H1 (cell line): ENCODE results near the gene LONP2. TPM values are rescaled to one million over a fixed set of nuclear protein-coding genes. Genes with fewer than 3 reads are reported as not detected.
A peak's percentile ranks its signal among the peaks of the same experiment; 100 is the strongest.

Experiments
- EGR1 ChIP-seq: IDR thresholded peaks from 2 replicates; pipeline ENCODE4 v1.6.1; 2011; ENCODE audit warnings: low read depth, low read length, borderline replicate concordance
- EP300 ChIP-seq, 2 experiments: IDR thresholded peaks; 1 replicate in 1 of 2; 2 replicates in 1 of 2; pipeline ENCODE4 v1.6.1; 2011 to 2012; ENCODE audit warnings: low read depth in 2 of 2, low read length in 2 of 2, mild to moderate bottlenecking in 2 of 2, borderline replicate concordance in 1 of 2, inconsistent platforms in 1 of 2, moderate library complexity in 1 of 2
- JUND ChIP-seq: IDR thresholded peaks from 2 replicates; pipeline ENCODE4 v1.6.1; 2011; ENCODE audit warnings: mild to moderate bottlenecking, improper control_type of control experiment, low read length
- NRF1 ChIP-seq: IDR thresholded peaks from 2 replicates; pipeline ENCODE4 v1.6.1; 2011; ENCODE audit warnings: mild to moderate bottlenecking, low read depth, low read length, improper control_type of control experiment
- POLR2A ChIP-seq, 2 experiments: IDR thresholded peaks; 1 replicate in 1 of 2; 2 replicates in 1 of 2; pipeline ENCODE4 v1.6.1; 2011; ENCODE audit warnings: low read depth in 2 of 2, low read length in 2 of 2, mild to moderate bottlenecking in 2 of 2; ENCODE audit errors: control extremely low read depth in 1 of 2
- POLR2AphosphoS5 ChIP-seq: IDR thresholded peaks from 2 replicates; pipeline ENCODE4 v1.6.1; 2011; ENCODE audit warnings: low read depth, low read length
- RBBP5 ChIP-seq: IDR thresholded peaks from 2 replicates; pipeline ENCODE4 v1.7.1; 2012; ENCODE audit warnings: low read depth, mild to moderate bottlenecking, inconsistent platforms, low read length, moderate library complexity, borderline replicate concordance
- SIRT6 ChIP-seq: IDR thresholded peaks from one replicate; pipeline ENCODE4 v1.7.1; 2012; ENCODE audit warnings: low read length, inconsistent platforms
- polyA plus RNA-seq, 7 experiments: library from polyadenylated mRNA; depleted of rRNA in 3 of 7; stranded (reverse) in 5 of 7; unstranded in 2 of 7; fragments of >200 nt in 5 of 7; fragments of 200-250 nt in 2 of 7; gene quantifications; 1 replicate in 5 of 7; 2 replicates in 1 of 7; 4 replicates in 1 of 7; pipeline versions ENCODE4 v1.2.1 to v1.2.3, GENCODE V29; 2011 to 2013; ENCODE audit warnings: missing spikeins in 2 of 7, mixed read lengths in 2 of 7
- total RNA-seq: library from RNA; stranded (reverse); fragmentation: NEBNext Ultra II Directional; extraction: Animal tissue kit (Norgen Biotek cat#: 25700); gene quantifications from 2 replicates; pipeline ENCODE4 v1.2.1, GENCODE V29; 2021
- TF ChIP-seq, protein P1 (sequence below): IDR thresholded peaks from 2 replicates; pipeline ENCODE4 v1.6.1; 2012; ENCODE audit warnings: low read length, inconsistent platforms
- TF ChIP-seq, protein P2 (sequence below): fragments of 300-600 bp; sonication (generic); IDR thresholded peaks from 2 replicates; pipeline ENCODE4 v1.7.1; 2012; ENCODE audit warnings: low read length, moderate library complexity, mild to moderate bottlenecking, inconsistent platforms; ENCODE audit not compliant: insufficient replicate concordance

LONP2 gene
- total and polyA plus RNA-seq, 2 of the 8 experiments (the other 6 are each of a cell fraction or from before 2014, with no cell fraction given), result 8.1 to 23.1 TPM

GRCh38 chr16:48365601-48366164 lies 121.6 kb downstream of the LONP2 start (continued):
- TF ChIP-seq EP300 (IDR thresholded peaks at IDR 0.05; ENCODE audit: borderline replicate concordance in 1 of 2, low read depth in 2 of 2, low read length in 2 of 2) (no peak), EGR1 (peak; percentile 38; the same call in 1 of the 2 replicates), NRF1 (no peak), POLR2A (IDR thresholded peaks at IDR 0.05; ENCODE audit: control extremely low read depth in 1 of 2, low read depth in 2 of 2, low read length in 2 of 2) (peak; percentile 88 to 92), POLR2AphosphoS5 (peak; percentile 92), RBBP5 (peak; percentile 44; the same call in 1 of the 2 replicates), JUND (no peak), SIRT6 (no peak)
- TF ChIP-seq, protein P1, sequence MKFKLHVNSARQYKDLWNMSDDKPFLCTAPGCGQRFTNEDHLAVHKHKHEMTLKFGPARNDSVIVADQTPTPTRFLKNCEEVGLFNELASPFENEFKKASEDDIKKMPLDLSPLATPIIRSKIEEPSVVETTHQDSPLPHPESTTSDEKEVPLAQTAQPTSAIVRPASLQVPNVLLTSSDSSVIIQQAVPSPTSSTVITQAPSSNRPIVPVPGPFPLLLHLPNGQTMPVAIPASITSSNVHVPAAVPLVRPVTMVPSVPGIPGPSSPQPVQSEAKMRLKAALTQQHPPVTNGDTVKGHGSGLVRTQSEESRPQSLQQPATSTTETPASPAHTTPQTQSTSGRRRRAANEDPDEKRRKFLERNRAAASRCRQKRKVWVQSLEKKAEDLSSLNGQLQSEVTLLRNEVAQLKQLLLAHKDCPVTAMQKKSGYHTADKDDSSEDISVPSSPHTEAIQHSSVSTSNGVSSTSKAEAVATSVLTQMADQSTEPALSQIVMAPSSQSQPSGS, result no peak
- TF ChIP-seq, protein P2, sequence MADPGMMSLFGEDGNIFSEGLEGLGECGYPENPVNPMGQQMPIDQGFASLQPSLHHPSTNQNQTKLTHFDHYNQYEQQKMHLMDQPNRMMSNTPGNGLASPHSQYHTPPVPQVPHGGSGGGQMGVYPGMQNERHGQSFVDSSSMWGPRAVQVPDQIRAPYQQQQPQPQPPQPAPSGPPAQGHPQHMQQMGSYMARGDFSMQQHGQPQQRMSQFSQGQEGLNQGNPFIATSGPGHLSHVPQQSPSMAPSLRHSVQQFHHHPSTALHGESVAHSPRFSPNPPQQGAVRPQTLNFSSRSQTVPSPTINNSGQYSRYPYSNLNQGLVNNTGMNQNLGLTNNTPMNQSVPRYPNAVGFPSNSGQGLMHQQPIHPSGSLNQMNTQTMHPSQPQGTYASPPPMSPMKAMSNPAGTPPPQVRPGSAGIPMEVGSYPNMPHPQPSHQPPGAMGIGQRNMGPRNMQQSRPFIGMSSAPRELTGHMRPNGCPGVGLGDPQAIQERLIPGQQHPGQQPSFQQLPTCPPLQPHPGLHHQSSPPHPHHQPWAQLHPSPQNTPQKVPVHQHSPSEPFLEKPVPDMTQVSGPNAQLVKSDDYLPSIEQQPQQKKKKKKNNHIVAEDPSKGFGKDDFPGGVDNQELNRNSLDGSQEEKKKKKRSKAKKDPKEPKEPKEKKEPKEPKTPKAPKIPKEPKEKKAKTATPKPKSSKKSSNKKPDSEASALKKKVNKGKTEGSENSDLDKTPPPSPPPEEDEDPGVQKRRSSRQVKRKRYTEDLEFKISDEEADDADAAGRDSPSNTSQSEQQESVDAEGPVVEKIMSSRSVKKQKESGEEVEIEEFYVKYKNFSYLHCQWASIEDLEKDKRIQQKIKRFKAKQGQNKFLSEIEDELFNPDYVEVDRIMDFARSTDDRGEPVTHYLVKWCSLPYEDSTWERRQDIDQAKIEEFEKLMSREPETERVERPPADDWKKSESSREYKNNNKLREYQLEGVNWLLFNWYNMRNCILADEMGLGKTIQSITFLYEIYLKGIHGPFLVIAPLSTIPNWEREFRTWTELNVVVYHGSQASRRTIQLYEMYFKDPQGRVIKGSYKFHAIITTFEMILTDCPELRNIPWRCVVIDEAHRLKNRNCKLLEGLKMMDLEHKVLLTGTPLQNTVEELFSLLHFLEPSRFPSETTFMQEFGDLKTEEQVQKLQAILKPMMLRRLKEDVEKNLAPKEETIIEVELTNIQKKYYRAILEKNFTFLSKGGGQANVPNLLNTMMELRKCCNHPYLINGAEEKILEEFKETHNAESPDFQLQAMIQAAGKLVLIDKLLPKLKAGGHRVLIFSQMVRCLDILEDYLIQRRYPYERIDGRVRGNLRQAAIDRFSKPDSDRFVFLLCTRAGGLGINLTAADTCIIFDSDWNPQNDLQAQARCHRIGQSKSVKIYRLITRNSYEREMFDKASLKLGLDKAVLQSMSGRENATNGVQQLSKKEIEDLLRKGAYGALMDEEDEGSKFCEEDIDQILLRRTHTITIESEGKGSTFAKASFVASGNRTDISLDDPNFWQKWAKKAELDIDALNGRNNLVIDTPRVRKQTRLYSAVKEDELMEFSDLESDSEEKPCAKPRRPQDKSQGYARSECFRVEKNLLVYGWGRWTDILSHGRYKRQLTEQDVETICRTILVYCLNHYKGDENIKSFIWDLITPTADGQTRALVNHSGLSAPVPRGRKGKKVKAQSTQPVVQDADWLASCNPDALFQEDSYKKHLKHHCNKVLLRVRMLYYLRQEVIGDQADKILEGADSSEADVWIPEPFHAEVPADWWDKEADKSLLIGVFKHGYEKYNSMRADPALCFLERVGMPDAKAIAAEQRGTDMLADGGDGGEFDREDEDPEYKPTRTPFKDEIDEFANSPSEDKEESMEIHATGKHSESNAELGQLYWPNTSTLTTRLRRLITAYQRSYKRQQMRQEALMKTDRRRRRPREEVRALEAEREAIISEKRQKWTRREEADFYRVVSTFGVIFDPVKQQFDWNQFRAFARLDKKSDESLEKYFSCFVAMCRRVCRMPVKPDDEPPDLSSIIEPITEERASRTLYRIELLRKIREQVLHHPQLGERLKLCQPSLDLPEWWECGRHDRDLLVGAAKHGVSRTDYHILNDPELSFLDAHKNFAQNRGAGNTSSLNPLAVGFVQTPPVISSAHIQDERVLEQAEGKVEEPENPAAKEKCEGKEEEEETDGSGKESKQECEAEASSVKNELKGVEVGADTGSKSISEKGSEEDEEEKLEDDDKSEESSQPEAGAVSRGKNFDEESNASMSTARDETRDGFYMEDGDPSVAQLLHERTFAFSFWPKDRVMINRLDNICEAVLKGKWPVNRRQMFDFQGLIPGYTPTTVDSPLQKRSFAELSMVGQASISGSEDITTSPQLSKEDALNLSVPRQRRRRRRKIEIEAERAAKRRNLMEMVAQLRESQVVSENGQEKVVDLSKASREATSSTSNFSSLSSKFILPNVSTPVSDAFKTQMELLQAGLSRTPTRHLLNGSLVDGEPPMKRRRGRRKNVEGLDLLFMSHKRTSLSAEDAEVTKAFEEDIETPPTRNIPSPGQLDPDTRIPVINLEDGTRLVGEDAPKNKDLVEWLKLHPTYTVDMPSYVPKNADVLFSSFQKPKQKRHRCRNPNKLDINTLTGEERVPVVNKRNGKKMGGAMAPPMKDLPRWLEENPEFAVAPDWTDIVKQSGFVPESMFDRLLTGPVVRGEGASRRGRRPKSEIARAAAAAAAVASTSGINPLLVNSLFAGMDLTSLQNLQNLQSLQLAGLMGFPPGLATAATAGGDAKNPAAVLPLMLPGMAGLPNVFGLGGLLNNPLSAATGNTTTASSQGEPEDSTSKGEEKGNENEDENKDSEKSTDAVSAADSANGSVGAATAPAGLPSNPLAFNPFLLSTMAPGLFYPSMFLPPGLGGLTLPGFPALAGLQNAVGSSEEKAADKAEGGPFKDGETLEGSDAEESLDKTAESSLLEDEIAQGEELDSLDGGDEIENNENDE, result no peak
